RPMI8226 (cell line): ENCODE data around the gene FOXC2.

Experiments used
- DNase-seq: peaks from one replicate; pipeline ENCODE4 v3.0.0-alpha.2; 2015

The FOXC2 gene

DNA sequence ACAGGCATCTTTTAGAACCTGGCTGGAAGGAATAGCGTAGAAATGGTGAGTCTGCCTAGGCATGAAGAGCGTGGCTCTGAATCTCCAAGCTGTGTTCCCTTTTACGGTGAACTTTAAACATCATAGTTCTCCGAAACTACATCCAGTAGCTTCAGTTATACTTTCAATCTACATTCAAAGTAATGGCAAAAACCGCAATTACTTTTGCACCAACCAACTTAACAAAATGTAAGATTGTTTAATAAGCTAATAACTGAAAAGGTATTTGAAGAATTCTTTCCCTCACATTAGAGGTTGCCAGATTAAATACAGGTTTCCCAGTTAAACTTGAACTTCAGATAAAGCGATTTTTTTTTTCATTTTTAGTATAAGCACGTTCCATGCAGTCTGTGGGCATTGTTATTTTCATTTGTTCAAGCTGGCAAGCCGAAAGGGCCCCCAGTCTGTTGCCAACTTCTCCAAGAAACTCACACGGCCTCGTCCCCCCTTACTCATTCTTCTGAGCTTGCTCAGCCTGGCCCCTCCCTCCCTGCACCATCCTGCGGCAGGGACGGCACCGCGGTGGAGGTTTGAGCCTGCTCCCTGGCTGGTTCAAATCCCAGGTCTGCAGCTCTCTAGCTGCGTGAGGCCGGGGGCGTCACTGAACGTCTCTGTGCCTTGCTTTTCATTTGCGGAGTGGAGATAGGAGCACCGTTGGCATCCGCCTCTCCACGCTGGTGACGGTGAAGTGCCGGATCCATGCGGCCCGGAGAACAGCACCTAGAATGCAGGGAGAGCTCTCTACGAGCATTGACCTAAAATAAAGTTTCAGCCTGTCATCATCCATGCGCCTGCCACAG is 8.1 kb upstream of the FOXC2 start:
- no peak for DNase-seq

DNA sequence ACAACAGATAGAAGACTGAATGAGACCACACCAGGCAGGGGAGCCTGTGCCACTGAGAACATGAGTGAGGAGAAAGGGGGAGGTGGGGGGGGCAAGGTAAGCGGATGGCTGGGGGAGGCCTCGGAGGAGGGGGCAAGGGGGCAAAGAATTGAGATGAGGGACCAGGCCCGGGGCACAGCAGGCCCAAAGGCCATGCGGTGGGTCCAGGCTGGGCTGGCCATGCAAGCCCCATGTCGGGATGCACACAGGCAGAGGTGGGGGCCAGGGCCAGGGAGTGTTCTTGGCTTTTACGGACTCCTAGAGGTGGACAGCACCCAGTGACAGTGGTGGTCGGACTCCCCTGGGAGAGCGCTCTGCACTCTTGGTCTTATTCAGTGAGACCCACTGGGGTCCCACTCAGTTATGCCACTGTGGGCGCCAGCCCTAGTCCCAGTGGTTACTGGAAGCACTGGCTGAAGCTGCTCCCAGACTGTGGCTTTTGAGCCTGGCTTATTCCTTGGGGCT is 6.8 kb upstream of the FOXC2 start:
- DNase-seq = no peak

DNA sequence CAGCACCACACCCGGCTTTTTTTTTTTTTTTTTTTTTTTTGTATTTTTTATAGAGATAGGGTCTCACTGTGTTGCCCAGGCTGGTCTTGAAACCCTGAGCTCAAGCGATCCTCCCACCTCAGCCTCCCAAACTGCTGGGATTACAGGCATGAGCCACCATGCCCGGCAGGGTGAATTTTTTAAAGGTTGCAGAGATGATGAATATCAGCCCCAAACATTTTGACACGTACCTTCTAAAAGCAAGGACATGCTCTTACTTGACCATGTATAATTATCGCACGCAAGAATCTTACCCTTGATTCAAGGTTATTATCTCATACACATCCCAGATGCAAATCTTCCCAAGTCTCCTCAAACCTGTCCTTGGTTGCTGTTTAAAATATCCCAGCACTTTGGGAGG is 4.3 kb upstream of the FOXC2 start:
- DNase-seq = no peak

DNA sequence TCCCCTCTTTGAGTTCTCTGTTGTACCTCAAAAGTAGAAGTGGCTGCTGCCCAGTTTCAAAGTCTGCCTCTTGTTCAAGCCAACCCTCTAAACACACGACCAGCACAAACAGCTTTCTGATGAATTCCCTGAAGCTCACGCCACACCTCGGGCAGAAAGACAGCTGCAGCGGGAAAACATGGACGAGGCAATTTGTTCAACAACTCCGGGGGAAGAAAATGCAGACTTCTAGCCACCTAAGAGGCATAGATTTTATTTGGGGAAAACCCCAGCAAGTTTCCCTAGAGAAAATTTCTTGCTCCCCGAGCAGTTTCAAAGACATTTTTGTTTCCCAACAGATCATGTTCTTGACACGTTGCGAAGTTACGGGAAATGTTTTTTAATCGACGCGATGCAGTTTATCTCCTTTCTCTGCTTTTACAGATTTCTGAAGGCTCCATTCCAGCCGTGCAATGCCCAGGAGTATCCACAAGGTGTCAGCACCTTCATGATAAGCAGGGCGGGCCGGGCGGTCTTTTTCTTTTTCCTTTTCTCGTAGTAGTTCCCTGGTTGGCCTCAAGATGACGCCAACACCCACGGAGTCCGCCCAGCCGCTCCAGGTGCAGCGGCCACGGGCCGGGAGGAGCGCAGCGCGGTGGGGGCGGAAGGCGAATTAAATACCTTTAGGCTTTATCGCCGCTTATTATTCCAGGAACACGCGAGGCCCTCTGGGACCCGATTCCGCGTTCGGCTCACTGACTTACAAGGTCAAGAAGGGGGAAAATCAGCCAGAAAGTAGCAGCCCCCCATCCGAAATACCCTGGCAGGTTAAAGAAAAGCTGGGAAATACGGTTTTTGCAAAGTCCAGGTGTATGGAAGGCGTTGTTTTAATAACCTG is 2.9 kb upstream of the FOXC2 start:
- peak; percentile 85 for DNase-seq

DNA sequence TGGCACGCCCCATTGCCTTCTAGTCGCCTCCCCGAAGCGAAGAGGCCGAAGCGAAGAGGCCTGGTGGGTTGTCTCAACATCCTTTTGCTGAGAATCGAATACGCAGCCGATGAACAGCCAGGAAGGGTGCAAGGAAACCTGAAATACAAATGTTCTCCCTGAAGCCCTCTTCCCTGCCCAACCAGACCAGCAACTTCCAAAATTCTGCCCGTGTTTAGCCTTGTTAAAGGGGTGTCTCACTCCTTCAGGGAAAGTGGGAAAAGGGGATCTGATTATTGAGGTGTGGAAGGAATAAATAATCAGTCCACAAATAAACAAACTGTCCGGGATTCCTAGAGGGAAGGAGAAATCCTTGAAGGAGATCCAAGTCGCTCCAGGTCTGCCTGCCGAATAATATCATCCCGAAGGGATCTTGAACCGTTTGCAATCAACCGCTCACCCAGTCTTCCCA is 1.4 kb upstream of the FOXC2 start:
- DNase-seq = no peak

DNA sequence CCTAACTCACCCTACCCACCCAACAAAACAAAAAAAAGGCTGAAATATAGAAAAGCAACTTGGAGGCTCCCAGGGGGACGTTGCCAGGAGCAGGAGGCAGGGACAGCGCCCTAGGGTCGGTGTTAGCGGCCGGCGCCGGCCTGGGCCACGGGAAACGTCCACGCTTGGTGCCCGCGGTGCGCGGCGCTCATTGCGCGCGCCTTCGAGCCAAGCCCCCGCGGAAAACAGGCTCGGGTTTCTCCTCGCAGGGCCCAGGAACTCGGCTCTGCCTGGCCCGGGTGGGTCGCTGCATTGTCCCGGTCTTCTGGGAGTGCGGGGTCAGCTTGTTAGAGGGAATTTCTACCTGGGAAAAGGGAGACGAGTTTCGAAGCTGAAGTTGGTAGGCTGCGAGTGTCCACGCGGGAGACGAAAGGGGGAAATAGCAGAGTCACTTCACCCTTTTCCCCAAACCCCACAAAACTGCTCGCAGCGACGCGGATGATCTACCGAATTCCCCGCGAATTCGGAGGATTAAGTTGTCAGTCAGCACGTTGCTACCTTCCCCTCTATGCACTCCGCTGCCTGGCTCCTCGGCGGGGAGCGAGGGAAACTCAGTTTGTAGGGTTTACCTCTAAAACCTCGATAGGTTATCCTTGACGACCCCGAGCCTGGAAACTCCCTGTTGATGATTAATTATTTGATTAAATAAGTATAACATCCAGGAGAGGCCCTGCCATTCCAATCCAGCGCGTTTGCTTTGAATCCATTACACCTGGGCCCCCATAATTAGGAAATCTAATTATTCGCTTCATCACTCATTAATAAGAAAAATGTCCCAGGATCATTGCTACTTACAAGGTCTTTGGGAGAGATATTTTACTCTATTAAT is 751 bp upstream of the FOXC2 start:
- no peak for DNase-seq

DNA sequence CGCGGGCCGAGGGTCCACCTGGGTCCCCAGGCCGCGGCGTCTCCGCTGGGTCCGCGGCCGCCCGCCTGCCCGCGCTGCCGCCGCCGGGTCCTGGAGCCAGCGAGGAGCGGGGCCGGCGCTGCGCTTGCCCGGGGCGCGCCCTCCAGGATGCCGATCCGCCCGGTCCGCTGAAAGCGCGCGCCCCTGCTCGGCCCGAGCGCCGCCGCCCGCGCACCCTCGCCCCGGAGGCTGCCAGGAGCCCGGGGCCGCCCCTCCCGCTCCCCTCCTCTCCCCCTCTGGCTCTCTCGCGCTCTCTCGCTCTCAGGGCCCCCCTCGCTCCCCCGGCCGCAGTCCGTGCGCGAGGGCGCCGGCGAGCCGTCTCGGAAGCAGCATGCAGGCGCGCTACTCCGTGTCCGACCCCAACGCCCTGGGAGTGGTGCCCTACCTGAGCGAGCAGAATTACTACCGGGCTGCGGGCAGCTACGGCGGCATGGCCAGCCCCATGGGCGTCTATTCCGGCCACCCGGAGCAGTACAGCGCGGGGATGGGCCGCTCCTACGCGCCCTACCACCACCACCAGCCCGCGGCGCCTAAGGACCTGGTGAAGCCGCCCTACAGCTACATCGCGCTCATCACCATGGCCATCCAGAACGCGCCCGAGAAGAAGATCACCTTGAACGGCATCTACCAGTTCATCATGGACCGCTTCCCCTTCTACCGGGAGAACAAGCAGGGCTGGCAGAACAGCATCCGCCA is 504 bp downstream of the FOXC2 start:
- no peak for DNase-seq

DNA sequence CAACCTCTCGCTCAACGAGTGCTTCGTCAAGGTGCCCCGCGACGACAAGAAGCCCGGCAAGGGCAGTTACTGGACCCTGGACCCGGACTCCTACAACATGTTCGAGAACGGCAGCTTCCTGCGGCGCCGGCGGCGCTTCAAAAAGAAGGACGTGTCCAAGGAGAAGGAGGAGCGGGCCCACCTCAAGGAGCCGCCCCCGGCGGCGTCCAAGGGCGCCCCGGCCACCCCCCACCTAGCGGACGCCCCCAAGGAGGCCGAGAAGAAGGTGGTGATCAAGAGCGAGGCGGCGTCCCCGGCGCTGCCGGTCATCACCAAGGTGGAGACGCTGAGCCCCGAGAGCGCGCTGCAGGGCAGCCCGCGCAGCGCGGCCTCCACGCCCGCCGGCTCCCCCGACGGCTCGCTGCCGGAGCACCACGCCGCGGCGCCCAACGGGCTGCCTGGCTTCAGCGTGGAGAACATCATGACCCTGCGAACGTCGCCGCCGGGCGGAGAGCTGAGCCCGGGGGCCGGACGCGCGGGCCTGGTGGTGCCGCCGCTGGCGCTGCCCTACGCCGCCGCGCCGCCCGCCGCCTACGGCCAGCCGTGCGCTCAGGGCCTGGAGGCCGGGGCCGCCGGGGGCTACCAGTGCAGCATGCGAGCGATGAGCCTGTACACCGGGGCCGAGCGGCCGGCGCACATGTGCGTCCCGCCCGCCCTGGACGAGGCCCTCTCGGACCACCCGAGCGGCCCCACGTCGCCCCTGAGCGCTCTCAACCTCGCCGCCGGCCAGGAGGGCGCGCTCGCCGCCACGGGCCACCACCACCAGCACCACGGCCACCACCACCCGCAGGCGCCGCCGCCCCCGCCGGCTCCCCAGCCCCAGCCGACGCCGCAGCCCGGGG is 1.3 kb downstream of the FOXC2 start:
- no peak for DNase-seq

DNA sequence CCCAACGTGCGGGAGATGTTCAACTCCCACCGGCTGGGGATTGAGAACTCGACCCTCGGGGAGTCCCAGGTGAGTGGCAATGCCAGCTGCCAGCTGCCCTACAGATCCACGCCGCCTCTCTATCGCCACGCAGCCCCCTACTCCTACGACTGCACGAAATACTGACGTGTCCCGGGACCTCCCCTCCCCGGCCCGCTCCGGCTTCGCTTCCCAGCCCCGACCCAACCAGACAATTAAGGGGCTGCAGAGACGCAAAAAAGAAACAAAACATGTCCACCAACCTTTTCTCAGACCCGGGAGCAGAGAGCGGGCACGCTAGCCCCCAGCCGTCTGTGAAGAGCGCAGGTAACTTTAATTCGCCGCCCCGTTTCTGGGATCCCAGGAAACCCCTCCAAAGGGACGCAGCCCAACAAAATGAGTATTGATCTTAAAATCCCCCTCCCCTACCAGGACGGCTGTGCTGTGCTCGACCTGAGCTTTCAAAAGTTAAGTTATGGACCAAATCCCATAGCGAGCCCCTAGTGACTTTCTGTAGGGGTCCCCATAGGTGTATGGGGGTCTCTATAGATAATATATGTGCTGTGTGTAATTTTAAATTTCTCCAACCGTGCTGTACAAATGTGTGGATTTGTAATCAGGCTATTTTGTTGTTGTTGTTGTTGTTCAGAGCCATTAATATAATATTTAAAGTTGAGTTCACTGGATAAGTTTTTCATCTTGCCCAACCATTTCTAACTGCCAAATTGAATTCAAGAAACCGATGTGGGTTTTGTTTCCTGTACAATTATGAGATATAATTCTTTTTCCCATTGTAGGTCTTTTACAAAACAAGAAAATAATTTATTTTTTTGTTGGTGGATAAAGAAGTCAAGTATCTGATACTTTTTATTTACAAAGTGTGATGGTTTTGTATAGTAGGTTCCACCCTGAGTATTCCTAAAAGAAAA is 2.3 kb downstream of the FOXC2 start:
- no peak for DNase-seq

DNA sequence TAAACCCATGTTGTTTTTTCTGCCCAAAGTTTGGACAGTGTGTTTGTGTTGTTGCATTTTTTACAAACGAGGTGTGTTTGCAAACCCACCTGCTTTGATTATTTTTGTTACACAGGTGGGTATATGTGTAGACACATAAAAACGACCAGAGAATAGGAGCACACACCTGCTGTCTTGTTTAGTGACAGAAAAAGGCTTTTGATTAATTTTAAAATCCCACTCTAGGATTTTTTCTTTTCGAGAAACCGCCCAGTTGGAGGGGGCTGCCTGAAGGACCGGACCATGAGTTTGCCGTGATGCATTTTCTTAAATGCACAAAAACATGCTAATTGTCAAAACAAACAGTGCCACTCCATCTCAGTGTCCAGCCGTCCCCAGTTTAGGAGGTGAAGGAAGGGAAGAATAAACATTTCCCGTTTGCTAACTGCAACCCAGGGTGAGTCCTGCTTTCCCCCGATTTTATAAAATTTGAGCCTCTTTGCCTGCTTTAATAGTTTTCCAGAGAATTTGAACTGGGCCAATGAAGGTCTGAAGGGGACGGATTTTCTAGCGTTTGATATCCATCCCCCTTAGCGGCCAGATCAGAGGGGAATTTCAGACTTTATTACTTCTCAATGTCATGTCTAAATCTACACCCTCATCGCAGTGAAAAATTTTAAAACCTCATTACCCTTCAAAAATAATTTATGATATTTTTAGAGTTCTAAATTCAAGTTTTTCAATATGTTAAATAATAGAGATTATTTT is 3.2 kb downstream of the FOXC2 start:
- no peak for DNase-seq

DNA sequence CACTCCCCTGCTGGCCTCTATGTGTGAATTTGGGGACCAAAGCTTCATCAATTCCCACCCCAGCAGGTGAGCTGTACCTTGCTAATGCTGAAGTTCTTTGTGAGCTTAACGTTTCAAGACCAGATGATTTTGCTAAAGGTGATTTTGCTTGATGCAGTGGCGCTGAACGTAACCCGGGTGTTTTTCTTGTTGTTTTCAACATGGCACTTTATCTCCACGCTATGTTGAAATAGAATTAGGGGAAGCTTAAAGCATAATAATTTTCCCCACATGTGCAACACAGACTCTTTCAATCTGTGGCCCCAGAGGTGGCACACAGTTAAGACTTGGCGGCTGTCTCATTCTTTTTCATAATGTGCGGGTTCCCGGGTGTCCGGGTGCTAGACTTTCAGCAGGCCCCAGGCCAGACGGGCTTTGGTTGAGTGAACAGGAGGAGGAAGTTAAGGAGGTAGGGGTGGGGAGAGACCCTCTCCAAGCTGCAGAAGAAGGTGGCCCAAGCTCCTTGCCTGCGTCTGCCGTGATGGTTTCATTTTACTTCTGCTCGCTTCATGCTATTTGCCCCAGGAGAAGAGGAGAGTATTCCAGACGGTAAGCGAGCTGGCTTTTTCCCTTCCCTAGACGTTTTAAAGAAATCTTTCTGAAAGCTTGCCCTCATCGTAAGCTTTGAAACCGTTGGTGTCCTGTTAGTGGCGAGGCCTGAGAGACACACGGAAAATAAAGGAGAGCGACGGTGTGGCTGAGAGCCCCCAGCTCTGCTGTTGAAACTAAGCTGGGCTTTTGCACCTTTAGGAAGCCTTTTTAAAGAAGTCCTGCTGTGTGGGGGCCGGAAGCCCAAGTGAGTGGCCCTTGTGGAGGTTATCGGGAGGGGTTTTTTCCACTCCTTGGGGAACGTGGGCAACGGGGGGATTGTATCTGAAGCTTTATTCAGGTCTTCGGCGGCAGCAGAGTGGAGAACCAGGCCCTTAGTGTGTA is 4.2 kb downstream of the FOXC2 start:
- no peak for DNase-seq

DNA sequence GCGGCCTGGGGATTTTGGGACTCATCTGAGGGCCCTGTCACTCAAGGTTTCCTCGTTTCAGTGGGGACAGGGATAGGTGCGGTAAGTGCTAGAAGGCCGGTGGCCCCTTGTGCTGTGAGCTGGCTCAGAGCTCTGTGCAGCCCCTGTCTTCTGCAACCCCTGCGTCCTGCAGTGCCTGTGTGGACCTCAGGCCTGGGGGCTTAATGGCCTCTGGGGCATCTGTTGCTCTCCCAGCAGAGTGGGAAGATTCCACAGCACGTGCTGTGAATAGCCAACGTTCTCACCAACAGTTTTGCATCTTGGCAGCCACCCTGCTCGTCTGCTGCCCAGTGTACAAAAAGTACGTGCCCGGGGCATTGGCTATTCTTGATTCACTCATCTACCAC is 4.9 kb downstream of the FOXC2 start:
- DNase-seq = no peak

DNA sequence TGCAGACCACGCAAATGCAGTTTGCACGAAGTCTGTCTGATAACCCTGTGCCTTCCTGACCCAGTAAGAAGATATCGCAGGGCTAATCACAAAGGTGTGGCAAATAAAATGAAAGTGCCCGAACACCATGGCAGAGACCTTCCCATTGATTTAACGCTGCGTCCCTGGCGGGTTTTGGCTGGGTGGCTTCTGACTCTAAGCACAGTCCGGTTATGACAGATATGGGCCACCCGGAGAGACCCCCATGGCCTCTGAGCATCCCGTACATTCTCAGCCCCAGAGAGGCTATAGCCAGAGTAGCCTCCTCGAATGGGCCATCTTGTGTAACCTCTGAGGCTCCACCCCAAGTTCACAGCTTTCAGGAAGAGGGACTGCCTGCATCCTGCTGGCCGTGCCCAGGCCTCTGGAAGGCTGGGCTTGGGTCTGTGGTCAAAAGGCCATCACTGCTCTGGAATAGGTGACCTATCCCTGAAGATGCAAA is 5.5 kb downstream of the FOXC2 start:
- no peak for DNase-seq

DNA sequence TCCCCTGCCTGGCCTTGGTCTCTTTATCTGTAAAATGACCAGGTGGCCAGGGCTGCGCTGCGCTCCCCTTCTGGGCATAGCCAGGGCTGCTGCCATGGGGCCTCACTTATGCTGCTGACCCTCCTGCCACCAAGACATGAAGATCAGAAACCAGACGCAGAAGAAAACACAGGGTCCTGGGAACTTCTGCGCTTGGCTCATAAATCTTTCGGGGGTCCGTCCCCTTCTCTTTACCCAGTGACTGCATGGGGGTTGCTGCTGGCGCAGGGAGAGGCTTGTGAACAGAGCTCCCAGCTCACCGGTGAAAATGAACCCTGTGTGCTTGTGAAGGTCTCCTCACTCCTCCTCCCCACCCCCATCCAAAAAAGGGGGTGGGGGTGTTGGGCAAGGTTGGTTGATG is 6.0 kb downstream of the FOXC2 start:
- DNase-seq = no peak

DNA sequence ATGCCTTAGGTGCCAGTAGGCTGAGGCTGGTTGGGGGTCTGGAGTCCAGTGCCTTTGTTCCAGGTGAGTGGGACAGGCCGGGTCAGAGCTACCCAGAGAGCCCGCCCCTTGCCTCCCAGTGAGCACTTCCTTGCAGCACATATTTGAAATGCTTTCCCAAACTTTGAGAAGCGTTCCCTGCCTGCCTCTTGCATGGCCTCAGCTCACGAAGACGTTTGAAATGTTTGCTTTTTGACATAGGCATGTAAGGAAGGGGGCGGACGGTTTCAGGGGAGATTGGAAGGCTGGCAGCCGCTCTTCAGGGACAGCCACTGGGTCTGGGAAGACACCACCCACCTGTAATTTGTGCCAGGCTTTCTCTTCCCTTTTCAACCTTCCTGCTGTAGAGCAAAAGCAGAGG is 6.6 kb downstream of the FOXC2 start:
- DNase-seq = no peak

DNA sequence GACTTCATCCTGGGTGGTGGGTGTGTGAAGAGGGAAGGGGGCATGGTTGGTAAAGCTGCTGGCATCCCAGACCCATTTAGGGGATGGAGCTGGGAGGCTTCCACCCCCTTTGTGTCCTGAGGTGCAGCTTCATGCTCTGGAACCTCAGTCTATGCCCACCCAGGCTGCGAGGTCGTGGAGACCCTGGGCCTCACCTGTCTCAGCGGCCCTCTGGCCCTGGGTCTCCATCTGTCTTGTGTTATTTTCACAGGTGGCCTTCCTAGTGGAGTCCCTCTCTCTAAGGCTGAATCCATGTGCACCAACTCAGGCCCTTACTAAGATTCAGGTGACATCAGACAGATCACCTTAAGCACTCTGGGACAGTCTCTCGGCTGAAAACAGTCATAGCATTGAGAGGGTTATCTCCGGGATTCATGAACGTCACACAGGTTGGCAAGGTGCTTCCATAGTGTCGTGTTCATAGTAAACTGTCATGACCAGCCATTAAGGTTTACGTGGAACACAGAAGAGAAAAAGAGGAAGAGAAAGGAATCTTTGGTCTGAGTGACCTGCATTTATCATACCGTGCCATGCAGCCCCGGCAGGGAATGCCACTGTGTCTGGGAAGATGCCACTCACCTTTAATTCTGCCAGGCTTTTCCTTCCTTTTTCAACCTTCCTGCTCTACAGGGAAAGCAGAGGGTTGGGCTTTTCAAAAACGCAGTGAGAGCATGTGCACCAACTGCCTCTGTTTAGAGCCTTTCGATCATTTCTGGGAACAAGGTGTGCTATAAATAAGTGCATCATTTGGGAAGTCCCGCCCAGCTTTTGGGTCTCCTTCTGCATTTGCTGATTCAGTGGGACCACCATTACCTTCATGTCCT is 7.2 kb downstream of the FOXC2 start:
- DNase-seq = no peak

DNA sequence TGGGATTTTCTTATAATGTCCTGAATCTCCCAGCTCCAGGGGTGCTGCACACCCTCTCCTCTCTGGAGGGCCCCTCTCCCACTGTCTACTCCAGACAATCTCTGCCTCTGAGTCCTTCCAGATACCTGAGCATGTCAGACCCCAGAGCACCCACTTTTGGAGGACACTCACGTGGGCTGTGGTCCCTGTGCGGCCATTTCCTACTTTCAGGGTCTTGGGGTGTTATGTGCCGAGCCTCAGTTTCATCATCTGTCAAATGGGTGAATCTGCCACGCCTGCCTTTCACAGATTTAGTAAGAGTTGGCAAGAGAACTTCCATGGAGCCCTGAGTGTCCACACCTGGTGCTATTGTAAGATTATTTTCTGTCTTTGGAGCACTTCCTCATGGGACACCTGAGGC is 8.0 kb downstream of the FOXC2 start:
- DNase-seq = no peak
